ENCODE measurements around the gene OR13A1. TPM values are rescaled to one million over a fixed set of nuclear protein-coding genes. Genes with fewer than 3 reads are reported as not detected.

Gene OR13A1
- total RNA-seq, 1 experiment from 2014 or later: not detected

Other genes with a start within 250 kb of the OR13A1 start
- not detected in 2 replicates for gene ALOX5, start 58.6 kb upstream of the OR13A1 start, total RNA-seq (2014; rRNA removed; shearing (Covaris generic))

Measured in G401 (cell line).